ENCODE measurements around the gene RBM8A.
"Not testable (repeated sequence)": the region's sequence is repeated elsewhere in the genome, so short reads cannot be mapped to it uniquely, and the experiment has no call there.

RBM8A gene

DNA sequence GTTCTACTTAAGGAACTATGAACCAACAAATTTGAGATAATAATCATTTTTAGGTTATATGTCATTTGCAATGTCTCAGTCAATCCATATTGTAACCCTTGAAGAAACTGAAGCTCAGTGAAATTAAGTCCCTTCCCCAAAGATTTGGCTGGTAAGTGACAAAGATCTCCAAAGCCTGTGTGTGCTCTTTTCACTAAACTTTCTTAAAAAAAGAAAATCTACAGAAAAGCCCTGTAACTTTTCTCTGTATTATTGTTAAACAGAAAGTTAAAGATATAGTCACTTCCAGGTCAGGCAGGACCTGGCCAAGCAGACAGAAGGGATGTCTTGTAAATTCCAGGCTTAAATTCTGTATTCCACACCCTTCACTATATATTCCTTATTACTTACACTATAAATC lies 29.1 kb upstream of the RBM8A start:
- no peak for DNase-seq

DNA sequence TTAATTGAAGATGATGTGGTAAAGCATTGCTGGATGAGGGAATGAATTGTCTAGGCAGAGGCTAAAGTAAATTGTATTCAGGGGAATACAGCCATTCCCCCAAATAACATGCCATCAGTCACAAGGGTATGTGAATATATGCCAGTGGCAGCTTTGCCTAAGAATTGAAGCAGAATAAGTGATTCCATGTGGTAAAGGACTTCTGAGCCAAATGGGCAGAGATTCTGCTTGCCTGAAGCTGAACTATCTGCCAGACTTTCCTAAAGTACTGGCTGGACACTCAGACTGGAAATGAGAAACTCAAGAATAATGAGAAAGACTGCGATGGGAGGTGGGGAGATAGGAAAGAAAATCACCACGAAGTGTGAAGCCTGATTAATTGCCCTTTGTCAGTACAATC lies 28.2 kb upstream of the RBM8A start:
- no peak for DNase-seq

DNA sequence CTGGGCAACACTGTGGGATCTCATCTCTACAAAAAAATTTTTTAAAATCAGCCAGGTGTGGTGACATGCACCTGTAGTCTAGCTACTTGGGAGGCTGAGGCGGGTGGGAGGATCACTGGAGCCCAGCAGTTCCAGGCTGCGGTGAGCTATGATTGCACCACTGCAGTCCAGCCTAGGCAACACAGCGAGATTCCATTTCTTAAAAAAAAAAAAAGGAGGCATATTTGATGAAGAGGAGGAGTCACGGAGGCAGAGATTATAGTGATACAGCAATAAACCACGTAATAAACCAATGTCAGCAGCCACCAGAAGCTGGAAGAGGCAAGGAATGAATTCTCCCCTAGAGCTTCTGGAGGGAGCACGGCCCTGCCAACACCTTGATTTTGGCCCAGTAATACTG lies 26.6 kb upstream of the RBM8A start:
- no peak for DNase-seq

DNA sequence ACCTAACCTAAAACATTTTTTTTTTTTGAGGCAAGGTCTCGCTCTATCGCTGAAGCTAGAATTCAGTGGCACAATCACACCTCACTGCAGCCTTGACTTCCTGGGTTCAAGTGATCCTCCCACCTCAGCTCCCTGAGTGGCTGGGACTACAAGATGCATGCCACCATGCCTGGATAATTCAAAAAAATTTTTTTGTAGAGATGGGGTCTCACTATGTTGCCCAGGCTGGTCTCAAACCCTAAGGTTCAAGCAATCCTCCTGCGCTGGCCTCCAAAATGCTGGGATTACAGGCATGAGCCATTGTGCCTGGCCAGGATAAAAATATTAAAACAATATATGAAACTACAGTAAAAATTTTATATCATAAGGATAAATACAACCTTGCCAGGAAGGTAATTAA lies 25.6 kb upstream of the RBM8A start:
- DNase-seq, result no peak

DNA sequence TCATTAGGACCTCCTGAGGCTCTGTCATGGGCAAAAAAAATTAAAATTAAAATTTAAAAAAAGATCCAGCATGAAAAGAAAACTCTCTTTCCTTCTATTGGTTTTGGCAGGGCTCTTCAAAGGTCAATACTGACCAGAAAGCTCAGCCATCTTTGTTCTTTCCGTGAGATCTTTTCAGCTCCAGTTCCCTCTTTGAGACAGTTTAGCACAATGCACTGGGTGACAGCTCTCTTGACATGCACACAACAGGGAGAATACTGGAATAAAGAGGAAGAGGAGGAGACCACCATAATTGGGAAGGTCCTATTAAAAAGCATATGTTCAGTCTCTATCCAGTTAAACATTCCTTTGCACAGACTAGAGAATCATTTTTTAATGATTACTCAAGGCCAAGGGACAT lies 24.2 kb upstream of the RBM8A start:
- DNase-seq, result no peak

DNA sequence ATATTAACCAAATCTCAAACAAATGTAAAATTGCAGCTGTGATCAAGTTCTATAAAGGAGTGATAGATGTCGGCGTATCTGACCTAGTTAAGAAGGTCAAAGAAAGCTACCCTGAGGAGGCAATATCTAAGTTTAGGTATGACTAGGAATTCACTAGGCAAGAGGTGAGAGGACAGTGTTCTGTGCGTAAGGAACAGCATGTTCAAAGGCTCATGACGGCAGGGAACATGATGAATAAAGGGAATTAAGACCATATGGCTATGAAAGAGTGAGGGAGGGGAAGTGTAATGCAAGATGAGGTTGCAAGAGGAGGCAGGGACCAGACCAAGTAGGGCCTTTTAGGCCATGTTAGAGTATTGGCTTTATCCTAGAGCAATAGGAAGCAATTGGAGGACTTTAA lies 21.9 kb upstream of the RBM8A start:
- DNase-seq, result no peak

DNA sequence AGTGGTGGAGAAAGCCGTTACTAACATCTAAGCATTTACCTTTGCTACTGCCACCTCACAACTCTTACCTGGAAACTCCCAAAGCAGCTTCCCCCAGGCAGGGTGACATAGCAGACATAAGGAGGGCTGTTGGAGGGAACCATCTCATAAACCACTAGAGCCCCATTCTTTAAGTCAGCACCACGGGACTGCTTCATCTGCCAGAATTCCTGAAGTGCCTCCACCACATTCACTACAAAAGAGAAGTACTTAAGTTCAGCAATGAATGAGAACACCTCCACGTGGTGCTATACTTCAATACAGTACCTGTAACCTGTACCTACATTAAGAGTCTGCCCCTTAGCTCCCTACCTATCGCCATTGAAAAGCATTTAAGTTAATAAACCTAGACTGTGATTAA lies 20.3 kb upstream of the RBM8A start:
- DNase-seq, result no peak

DNA sequence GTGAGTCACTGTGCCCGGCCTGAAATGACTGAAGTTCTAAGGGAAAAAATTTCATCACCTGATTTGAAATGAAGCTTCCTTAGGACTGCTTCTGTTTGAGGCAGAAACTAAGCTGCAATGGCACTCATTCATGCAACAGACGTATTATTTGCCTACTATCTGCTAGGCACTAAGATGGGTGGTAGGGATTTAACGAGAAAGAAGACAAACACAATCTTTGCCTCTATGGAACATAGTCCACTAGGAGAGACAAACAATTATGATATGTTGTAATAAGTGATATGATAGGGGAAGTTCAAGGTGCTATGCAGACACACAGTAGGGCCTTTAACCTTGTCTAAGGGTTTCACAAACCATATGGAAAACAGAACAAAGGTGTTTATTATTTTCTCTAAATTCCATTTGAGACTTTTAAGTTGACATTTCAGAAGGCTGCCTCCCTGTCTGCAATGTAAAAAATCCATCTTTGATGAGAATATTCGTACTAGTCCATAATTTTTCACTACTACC lies 19.2 kb upstream of the RBM8A start:
- DNase-seq, result no peak

DNA sequence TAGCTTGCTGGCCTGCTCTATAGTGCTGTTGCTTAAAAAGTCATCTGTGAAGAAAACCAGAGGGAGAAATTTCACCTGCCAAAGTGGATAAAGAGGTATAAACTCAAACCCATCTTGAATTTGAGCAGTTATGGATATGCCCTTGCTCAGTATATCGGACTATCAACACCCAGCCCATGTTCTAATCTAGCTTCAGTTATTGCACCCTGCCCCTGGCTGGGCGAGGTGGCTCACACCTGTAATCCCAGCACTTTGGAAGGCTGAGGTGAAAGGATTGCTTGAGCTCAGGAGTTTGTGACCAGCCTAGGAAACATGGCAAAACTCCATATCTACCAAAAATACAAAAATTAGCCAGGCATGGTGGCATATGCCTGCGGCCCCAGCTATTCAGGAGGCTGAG lies 17.2 kb upstream of the RBM8A start:
- DNase-seq, result no peak

DNA sequence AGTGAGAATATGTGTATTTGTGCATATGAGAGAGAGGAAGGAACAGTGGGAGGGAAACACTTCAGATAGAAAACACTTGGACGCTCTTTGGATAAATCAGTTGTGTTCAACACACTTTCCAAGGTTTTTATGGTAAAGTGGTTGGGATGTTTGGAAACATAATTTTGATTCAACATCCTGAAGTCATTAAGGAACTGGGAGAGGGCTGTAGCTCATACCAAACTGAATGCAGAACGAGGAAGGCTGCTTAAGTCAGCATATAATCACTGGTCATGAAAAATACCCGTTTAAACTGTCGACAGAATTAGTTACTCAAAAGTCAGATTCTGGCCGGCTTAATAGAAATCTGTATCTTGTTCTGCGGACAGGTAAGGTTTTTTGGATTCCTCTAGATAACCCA lies 15.6 kb upstream of the RBM8A start:
- no peak for DNase-seq

DNA sequence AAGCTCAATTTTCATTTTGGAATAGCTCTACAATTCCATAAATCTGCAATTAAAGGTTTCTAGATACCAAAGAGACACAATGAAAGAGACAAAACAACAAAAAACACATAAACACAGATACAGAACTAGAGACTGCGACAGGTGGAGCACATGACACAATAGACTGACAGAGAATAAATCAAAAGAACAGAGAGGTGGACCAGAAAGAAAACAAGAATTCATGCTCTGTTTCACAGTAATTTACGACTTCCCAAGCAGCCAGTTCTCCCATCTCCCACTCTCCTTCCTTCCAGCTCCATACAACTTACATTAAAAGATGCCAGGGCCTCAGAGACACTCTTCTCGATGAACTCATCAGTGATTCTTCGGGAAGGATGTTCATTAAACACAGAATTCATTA lies 15.1 kb upstream of the RBM8A start:
- DNase-seq, result peak in 1 of 3 experiments; percentile 27

DNA sequence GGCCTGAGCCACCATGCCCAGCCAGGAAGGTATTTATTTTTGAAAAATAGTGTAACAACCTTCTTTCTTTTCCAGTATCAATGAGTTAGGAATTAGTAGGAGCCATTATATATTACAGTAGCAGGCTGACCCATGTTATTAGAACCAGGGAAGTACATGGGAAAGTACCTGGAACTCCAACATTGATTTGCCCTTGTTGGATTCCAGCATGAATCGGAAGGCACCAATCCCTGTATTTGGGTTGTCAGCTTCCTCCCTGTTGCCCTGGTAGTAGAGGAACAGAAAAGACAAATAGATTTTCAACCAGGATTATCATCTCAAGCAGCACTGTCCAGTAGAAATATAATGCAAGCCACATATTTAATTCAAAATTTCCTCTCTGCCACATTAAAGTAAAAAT lies 10.2 kb upstream of the RBM8A start:
- no peak for DNase-seq

DNA sequence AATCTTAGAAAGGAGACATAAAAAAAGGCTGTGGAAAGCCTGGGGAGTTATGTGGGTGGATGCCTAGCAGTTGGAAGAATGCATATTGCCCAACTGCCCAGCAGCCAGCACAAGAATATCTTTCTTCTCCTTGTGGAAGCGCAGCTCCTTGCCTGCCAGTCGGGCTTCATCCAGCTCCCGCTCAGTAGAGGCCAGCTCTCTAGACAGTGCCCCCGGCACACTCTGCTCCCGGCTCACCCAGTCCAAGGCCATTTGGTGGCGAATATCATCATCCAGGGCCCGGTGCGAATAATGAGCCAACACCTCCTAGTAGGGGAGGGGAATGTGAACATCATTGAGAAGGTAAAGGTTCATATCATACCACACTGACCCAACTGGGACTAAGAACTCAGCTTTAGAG lies 9.0 kb upstream of the RBM8A start:
- DNase-seq, result no peak

DNA sequence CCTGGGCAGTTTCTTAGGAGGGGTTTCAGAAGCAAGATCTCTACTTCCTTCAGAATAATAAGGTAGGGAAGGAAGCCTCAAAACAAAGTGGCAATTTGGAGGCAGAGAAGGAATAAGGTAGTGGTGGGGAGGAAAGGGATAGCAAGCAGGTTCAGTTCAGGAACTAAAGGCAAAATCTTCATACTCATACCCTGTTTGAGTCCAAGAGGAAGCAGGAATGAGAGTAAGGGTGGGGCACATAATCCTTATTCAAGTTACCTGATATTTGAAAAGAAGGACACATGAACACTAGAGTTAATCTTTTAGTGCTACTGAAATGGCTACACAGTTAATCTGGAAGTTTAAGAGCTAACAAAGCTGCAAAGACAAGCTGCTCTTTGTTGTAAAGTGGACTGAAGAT lies 8.4 kb upstream of the RBM8A start:
- DNase-seq, result no peak

DNA sequence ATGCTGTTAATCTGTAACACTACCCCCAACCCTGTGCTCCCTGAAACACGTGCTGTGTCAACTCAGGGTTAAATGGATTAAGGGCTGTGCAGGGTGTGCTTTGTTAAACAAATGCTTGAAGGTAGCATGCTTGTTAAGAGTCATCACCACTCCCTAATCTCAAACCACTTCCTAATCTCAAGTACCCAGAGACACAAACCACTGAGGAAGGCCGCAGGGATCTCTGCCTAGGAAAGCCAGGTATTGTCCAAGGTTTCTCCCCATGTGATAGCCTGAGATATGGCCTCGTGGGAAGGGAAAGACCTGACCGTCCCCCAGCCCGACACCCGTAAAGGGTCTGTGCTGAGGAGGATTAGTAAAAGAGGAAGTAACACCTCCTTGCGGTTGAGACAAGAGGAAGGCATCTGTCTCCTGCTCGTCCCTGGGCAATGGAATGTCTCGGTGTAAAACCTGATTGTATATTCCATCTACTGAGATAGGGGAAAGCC lies 5.3 kb upstream of the RBM8A start:
- not testable (repeated sequence) for DNase-seq

DNA sequence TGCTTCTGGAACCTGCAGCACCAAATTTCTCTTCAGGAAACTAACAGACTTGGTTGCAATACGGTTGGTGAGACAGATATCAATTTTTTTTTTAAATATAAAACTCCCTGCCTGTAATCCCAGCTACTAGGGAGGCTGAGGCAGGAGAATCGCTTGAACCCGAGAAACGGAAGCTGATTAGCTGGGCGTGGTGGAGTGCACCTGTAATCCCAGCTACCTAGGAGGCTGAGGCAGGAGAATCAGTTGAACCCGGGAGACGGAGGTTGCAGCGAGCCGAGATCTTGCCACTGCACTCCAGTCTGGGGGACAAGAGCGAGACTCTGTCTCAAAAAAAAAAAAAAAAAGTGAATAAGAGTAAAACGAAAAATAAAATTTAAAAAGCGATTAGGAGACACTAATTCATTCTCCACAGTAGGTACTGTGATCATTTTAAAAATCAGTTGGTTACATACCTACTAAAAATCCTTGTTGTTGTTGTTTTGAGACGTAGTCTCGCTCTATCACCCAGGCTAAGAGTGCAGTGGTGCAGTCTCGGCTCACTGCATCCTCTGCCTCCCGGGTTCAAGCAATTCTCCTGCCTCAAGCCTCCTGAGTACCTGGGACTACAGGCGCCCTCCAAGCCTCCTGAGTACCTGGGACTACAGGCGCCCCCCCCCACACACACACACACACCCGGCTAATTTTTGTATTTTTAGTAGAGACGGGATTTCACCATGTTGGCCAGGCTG lies 796 bp upstream of the RBM8A start:
- DNase-seq, result no peak

DNA sequence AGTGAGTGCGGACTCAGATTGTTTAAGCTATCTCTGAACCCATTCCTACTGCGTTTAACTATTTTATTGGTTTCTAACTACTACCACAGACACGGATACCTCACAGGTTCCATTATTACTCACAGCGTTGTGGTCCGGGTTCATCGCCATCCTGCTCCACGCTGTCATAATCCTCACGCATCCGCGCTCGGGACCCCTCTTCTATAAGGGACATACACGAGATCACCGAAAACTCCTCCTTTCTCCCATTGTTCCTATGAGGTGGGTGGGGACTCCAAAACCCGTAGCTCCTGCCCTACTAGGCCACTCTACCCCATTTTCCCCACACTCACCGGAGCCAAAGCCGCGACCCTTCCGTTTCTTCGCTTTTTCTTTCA lies 610 bp downstream of the RBM8A start:
- no peak for DNase-seq

DNA sequence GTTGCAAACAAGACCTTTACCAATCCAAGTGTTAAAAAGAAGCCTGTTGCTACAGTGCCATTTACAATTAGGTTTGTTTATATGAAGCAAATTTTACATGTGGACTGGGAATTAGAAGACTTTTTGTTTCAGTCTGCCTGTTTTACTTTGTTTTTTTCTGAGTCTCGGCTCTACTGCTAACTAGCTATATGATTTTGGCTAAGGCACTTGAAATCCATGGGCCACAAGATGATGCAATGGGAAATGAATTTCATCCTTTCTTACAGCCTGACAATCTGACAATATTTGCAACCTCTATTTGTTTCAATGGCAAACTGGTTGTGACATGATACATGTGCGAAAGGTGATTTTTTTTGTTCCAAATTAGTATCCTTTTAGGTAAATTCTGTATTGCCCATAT lies 5.0 kb downstream of the RBM8A start:
- DNase-seq, result no peak

DNA sequence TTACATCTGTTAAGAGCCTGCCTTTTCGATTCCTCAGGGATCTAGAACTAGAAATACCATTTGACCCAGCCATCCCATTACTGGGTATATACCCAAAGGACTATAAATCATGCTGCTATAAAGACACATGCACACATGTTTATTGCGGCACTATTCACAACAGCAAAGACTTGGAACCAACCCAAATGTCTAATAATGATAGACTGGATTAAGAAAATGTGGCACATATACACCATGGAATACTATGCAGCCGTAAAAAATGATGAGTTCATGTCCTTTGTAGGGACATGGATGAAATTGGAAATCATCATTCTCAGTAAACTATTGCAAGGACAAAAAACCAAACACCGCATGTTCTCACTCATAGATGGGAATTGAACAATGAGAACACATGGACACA lies 7.0 kb downstream of the RBM8A start:
- not testable (repeated sequence) for DNase-seq

DNA sequence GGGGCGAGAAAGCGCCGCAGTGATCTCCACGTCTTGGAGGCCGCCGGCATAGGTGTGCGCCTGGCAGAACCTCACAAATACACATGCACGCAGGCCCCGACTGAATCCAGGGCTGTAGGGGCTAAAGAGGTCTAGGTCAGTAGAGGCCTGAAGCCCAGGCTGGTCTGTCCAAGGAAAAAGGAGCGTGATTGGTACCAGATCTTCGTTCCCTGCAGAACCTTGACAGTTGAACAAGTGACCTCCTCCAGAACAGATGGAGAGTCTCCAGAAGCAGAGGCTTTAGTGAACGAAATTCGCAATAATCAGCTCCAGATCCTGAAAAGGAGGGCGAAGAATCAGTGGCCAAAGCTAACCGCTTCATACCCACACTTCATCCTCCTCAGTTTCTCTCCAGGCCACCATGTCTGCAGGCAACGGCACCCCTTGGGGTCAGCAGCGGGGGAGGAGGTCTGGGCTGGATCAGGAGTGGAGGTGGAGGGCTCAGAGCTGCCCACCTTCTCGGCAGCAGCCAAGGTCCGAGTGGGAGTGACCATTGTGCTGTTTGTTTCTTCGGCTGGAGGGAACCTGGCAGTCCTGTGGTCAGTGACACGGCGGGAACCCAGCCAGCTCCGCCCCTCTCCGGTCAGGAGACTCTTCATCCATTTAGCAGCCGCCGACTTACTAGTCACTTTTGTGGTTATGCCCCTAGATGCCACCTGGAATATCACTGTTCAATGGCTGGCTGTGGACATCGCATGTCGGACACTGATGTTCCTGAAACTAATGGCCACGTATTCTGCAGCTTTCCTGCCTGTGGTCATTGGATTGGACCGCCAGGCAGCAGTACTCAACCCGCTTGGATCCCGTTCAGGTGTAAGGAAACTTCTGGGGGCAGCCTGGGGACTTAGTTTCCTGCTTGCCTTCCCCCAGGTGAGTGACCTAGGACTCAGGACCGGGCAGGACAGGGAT lies 8.0 kb downstream of the RBM8A start:
- DNase-seq, result peak; percentile 57 to 64 (median 64)

DNA sequence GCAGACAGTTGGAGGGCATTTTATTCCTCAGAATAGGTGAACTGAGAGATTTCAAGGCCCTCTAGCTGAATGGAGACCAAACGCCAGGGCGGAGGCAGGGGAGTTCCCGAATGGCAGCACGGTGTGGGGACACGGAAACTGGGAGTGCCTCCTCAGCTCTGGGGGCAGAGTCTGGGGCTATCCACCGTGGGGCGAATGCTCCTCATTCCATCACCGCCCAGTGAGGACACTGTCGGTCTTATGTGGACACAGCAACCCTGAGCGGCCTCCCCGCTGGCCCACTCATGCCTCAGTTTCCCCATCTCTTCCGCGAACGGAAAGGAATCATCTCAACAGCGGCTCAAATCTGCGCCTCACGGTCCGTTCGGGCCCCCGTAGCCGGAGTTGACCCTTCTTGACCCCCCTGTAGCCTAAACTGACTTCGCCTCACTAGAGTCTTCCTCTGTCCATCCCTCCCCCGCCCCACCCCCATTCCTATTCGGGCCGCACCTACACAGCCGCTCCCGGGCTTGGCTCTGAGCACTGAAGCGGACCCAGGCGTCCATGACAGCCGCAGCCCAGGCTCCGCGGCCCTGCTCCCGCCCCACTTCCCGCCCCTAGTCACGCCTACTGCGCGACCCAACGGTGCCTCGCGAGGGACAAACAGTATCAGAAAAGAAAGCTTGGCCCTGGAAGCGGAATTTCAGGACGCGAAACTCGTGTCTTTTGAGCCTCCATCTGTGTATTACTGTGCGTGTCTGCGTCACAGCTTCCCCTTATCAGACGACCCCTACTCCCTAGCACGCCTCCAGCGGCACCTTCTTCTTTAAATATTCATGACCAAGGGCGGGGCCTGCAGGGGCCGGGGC lies 8.9 kb downstream of the RBM8A start, which contains the start of gene PEX11B:
PEX11B (minus strand) TSS at position 574 of the 848 bp plus-strand sequence; CDS start at position 545, 29 bp downstream.
- peak; percentile 92 to 99 (median 96) for DNase-seq

DNA sequence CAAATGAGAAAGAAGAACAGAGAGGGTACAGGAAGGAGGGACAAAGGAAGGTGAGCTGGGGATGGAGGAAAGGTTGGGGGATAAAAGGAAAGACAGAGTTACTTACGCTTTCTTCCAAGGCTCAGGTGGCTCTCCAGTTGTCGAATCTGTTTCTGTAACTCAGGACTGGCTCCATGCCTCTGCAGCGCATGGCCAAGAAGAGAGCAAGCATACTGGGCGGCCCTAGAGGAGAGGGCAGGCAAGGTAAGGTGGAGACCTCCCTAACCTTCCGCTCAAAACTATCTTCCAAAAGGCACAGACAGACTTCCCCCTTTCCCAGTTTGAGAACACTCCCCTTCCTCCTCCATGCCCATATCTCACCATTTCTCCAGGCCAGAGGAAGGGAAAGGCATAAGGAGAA lies 9.7 kb downstream of the RBM8A start:
- DNase-seq, result no peak

DNA sequence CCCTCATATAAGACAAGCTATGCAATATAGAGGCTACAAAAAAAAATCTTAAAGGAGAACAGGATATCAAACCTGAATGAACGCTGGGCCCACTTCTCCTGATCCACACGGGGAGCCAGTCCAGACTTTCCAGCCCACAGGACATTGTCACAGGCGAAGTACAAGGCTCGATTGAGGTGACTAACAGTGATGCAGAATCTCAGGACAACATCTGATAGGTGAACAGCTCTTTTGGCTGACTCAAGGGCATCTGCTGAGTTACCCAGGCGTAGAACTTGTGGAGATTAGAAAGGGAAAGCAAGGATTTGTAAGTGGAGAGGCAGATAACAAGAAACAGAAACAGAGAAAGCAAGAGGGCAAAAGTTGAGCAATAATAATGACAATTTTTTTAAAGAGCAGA lies 10.5 kb downstream of the RBM8A start:
- DNase-seq, result no peak

Data from NCI-H1417 (cell line).